HepG2 (cell line): ENCODE measurements around the gene NOCT. TPM values are rescaled to one million over a fixed set of nuclear protein-coding genes. Genes with fewer than 3 reads are reported as not detected.

Source experiments
- ATAC-seq: fragments of 200-7000 bp; cut with Tn5 transposase; 3 replicates; pipeline ENCODE4 v1.9.1; 2020; ENCODE audit warnings: mild to moderate bottlenecking, moderate library complexity
- BruUV-seq: library from RNA; stranded (reverse); fragments of 400-500 nt; replicated peaks from 2 replicates; lab custom pipeline; 2021; lab: Mats Ljungman, UMichigan
- CTCF ChIA-PET: fragments of 300-600 bp; formaldehyde crosslinking; extraction: SDS; loops from one replicate; lab custom pipeline; 2021; ENCODE audit warnings: low total read pairs, inconsistent platforms, low intra/inter-chr PET ratio; lab: Yijun Ruan, JAX
- POLR2A ChIA-PET: fragments of 350-600 bp; sonication (Branson Sonifier 250); formaldehyde crosslinking; loops from one replicate; lab custom pipeline; 2020; ENCODE audit warnings: antibody characterized with exemption, inconsistent platforms; lab: Yijun Ruan, JAX
- DNase-seq: peaks from one replicate; pipeline ENCODE4 v3.0.0-alpha.2; 2015; ENCODE audit warnings: low spot score
- FAIRE-seq: peaks from 3 replicates; lab custom pipeline; 2011; peaks lifted over from hg19 to GRCh38; lab: Jason Lieb, UNC
- H2AFZ ChIP-seq: one replicate; pipeline ENCODE4 v1.6.1; 2011; ENCODE audit warnings: low read length, inconsistent platforms
- H3K27ac ChIP-seq: fragments of 300-600 bp; 3 replicates; pipeline ENCODE4 v1.8.0; 2011; ENCODE audit warnings: mixed run types, mild to moderate bottlenecking, mixed read lengths, low read length, inconsistent platforms; ENCODE audit not compliant: insufficient read depth; ENCODE audit errors: extremely low read length
- H3K27me3 ChIP-seq, 2 experiments: fragments of 200-600 bp in 1 of 2; 2 replicates in 1 of 2; 3 replicates in 1 of 2; pipeline versions ENCODE4 v1.6.0 to v1.8.0; 2011; ENCODE audit warnings: low read length in 2 of 2, mild to moderate bottlenecking in 2 of 2, moderate library complexity in 2 of 2, inconsistent platforms in 1 of 2; ENCODE audit not compliant: insufficient read depth in 2 of 2, control insufficient read depth in 1 of 2
- H3K36me3 ChIP-seq, 2 experiments: fragments of 200-600 bp in 1 of 2; replicated peaks in 1 of 2; 2 replicates in 1 of 2; 3 replicates in 1 of 2; pipeline versions ENCODE4 v1.5.1 to v1.8.0; 2011; ENCODE audit warnings: low read length in 2 of 2, inconsistent platforms in 1 of 2; ENCODE audit not compliant: insufficient read depth in 2 of 2, control insufficient read depth in 1 of 2
- H3K4me1 ChIP-seq: 2 replicates; pipeline ENCODE4 v1.5.1; 2012; ENCODE audit warnings: low read length, inconsistent platforms; ENCODE audit not compliant: insufficient read depth
- H3K4me2 ChIP-seq: 2 replicates; pipeline ENCODE4 v1.6.0; 2011; ENCODE audit warnings: low read depth, low read length, inconsistent platforms
- H3K4me3 ChIP-seq, 3 experiments: fragments of 200-600 bp in 1 of 3; sonication (generic), shearing (Covaris generic) in 1 of 3; replicated peaks in 1 of 3; 2 replicates each; pipeline ENCODE4 v1.5.1; 2011 to 2016; ENCODE audit warnings: low read length in 3 of 3, inconsistent platforms in 2 of 3, low read depth in 2 of 3, mild to moderate bottlenecking in 2 of 3, control low read depth in 1 of 3, mixed read lengths in 1 of 3; ENCODE audit not compliant: insufficient read depth in 1 of 3
- H3K79me2 ChIP-seq: one replicate; pipeline ENCODE4 v1.6.1; 2011; ENCODE audit warnings: low read length, inconsistent platforms; ENCODE audit not compliant: insufficient read depth
- H3K9ac ChIP-seq: 2 replicates; pipeline ENCODE4 v1.6.0; 2011; ENCODE audit warnings: mild to moderate bottlenecking, low read depth, low read length, inconsistent platforms; ENCODE audit not compliant: insufficient read depth
- H3K9me3 ChIP-seq: 2 replicates; pipeline ENCODE4 v1.5.1; 2012; ENCODE audit warnings: mild to moderate bottlenecking, low read length
- H4K20me1 ChIP-seq: 2 replicates; pipeline ENCODE4 v1.6.0; 2011; ENCODE audit warnings: inconsistent platforms, mild to moderate bottlenecking, low read length, moderate library complexity; ENCODE audit not compliant: insufficient read depth
- ATF1 ChIP-seq: IDR thresholded peaks from 2 replicates; pipeline ENCODE4 v1.6.1; 2016; ENCODE audit warnings: mild to moderate bottlenecking, control low read depth
- ATF2 ChIP-seq: sonication (generic); formaldehyde crosslinking; IDR thresholded peaks from 2 replicates; pipeline ENCODE4 v1.4.0; 2020; ENCODE audit warnings: missing genetic modification reagents
- CBFB ChIP-seq: sonication (generic); formaldehyde crosslinking; IDR thresholded peaks from 2 replicates; pipeline ENCODE4 v1.4.0; 2020; ENCODE audit warnings: missing genetic modification reagents
- CSRNP2 ChIP-seq: sonication (generic); formaldehyde crosslinking; conservative IDR thresholded peaks from 2 replicates; pipeline ENCODE4 v1.8.0; 2022; ENCODE audit warnings: low read depth, missing genetic modification reagents
- DNMT1 ChIP-seq: sonication (generic); formaldehyde crosslinking; IDR thresholded peaks from 2 replicates; pipeline ENCODE4 v1.5.1; 2020; ENCODE audit warnings: mild to moderate bottlenecking, missing genetic modification reagents
- E2F2 ChIP-seq: sonication (generic); formaldehyde crosslinking; IDR thresholded peaks from 2 replicates; pipeline ENCODE4 v1.4.0; 2020; ENCODE audit warnings: missing genetic modification reagents, borderline replicate concordance
- FOXA1 ChIP-seq, 2 experiments: fragments of 450-650 bp in 1 of 2; sonication (generic) in 1 of 2; formaldehyde crosslinking in 1 of 2; IDR thresholded peaks; 2 replicates each; pipeline versions ENCODE4 v1.4.0 to v1.6.1; 2016 to 2020; ENCODE audit warnings: missing genetic modification reagents in 1 of 2
- HOXD1 ChIP-seq: sonication (generic); formaldehyde crosslinking; IDR thresholded peaks from 2 replicates; pipeline ENCODE4 v1.5.0; 2020; ENCODE audit warnings: missing genetic modification reagents
- IKZF4 ChIP-seq: sonication (generic); formaldehyde crosslinking; IDR thresholded peaks from 2 replicates; pipeline ENCODE4 v1.5.1; 2020; ENCODE audit warnings: borderline replicate concordance, mild to moderate bottlenecking, low read depth, missing genetic modification reagents; ENCODE audit errors: not compliant biosample characterization
- IRF1 ChIP-seq: sonication (generic); formaldehyde crosslinking; IDR thresholded peaks from 2 replicates; pipeline ENCODE4 v1.4.0; 2020; ENCODE audit warnings: low read depth, mild to moderate bottlenecking, missing genetic modification reagents
- IRF2 ChIP-seq: IDR thresholded peaks from 2 replicates; pipeline ENCODE4 v1.6.1; 2018; ENCODE audit warnings: missing genetic modification reagents, missing compliant biosample characterization
- PPARG ChIP-seq: conservative IDR thresholded peaks from 2 replicates; pipeline ENCODE4 v1.6.1; 2016; ENCODE audit warnings: missing biosample characterization, missing genetic modification reagents
- SNAI1 ChIP-seq: sonication (generic); formaldehyde crosslinking; IDR thresholded peaks from 2 replicates; pipeline ENCODE4 v1.5.0; 2020; ENCODE audit warnings: mild to moderate bottlenecking, missing genetic modification reagents, borderline replicate concordance
- ZBTB21 ChIP-seq: sonication (generic); formaldehyde crosslinking; IDR thresholded peaks from 2 replicates; pipeline ENCODE4 v1.4.0; 2020; ENCODE audit warnings: missing genetic modification reagents
- ZMYM3 ChIP-seq: sonication (generic); formaldehyde crosslinking; IDR thresholded peaks from 2 replicates; pipeline ENCODE4 v1.5.1; 2020; ENCODE audit warnings: mild to moderate bottlenecking, missing genetic modification reagents
- ZNF17 ChIP-seq: sonication (generic); formaldehyde crosslinking; IDR thresholded peaks from 2 replicates; pipeline ENCODE4 v1.5.0; 2020; ENCODE audit warnings: mild to moderate bottlenecking, missing genetic modification reagents
- ZNF460 ChIP-seq: sonication (generic); formaldehyde crosslinking; IDR thresholded peaks from 2 replicates; pipeline ENCODE4 v1.5.1; 2020; ENCODE audit warnings: missing genetic modification reagents, mild to moderate bottlenecking, borderline replicate concordance
- ZNF543 ChIP-seq: sonication (generic); formaldehyde crosslinking; IDR thresholded peaks from 2 replicates; pipeline ENCODE4 v1.4.0; 2020; ENCODE audit warnings: mild to moderate bottlenecking, missing genetic modification reagents
- ZNF549 ChIP-seq: sonication (generic); formaldehyde crosslinking; IDR thresholded peaks from 2 replicates; pipeline ENCODE4 v1.5.0; 2020; ENCODE audit warnings: missing genetic modification reagents
- ZNF569 ChIP-seq: sonication (generic); formaldehyde crosslinking; IDR thresholded peaks from 2 replicates; pipeline ENCODE4 v1.5.0; 2020; ENCODE audit warnings: mild to moderate bottlenecking, missing genetic modification reagents, moderate library complexity, borderline replicate concordance
- ZNF841 ChIP-seq: sonication (generic); formaldehyde crosslinking; IDR thresholded peaks from 2 replicates; pipeline ENCODE4 v1.8.1; 2023; ENCODE audit warnings: missing genetic modification reagents, borderline replicate concordance
- WGBS: methylation state at CpG from one replicate; pipeline ENCODE4 v1.1.6; 2017; ENCODE audit warnings: low lambda C conversion rate; 5-methylcytosine and 5-hydroxymethylcytosine counted together
- in situ Hi-C: cut with HindIII; loops from 2 replicates; pipeline ENCODE4 v1.10.0; 2017; ENCODE audit warnings: low pct_unique_long_range_greater_than_20kb; ENCODE audit not compliant: extremely low pct_ligation_motif_present
- intact Hi-C: fragments of 100-400 bp; cut with micrococcal nuclease; formaldehyde crosslinking; loops from one replicate; pipeline ENCODE4 v1.10.0; 2022; ENCODE audit not compliant: unreplicated experiment
- polyA plus RNA-seq, 8 experiments: library from polyadenylated mRNA; depleted of rRNA in 3 of 8; stranded (reverse) in 7 of 8; unstranded in 1 of 8; fragments of >200 nt; fragmentation: Illumina TruSeq in 4 of 8; extraction: Trizol in 4 of 8; gene quantifications; 2 replicates each; pipeline versions ENCODE4 v1.2.1 to v1.2.3, GENCODE V29; 2011 to 2016; ENCODE audit warnings: low read depth in 4 of 8, missing spikeins in 1 of 8, mixed read lengths in 1 of 8; ENCODE audit not compliant: insufficient read depth in 1 of 8
- total RNA-seq, 5 experiments: library from RNA; depleted of rRNA; stranded (reverse); fragments of >200 nt; fragmentation: Illumina TruSeq; extraction: Trizol; gene quantifications; 2 replicates each; pipeline ENCODE4 v1.2.3, GENCODE V29; 2016; ENCODE audit warnings: low read depth in 1 of 5

The NOCT gene
- total and polyA plus RNA-seq, 2 of the 13 experiments (the other 11 are each of a cell fraction or from before 2014, with no cell fraction given) = 3.6 to 13.1 TPM

GRCh38 chr4:138981930-138982390 lies 33.6 kb upstream of the NOCT start:
- Histone ChIP-seq H3K9me3 (no peaks in the 10 kb centered on the region), H3K9ac (no peak overlapping the region), H3K27me3 (no peaks in the 10 kb centered on the region), H2AFZ (peak overlapping the region; percentile 32), H3K4me3 (no peak overlapping the region), H4K20me1 (no peaks in the 10 kb centered on the region), H3K36me3 (no peaks in the 10 kb centered on the region), H3K79me2 (no peaks in the 10 kb centered on the region), H3K4me2 (peak overlapping the region; percentile 10; the same call in 1 of the 2 replicates), H3K4me1 (peaks cover 44% of the 10 kb centered on the region), H3K27ac (no peak overlapping the region)
- DNase-seq (peak; percentile 35), FAIRE-seq (peak; percentile 26), ATAC-seq (peak; percentile 66)
- ChIA-PET POLR2A (no interaction called here), CTCF (no interaction called here)
- BruUV-seq = no TSS peak
- WGBS = 4% methylated on average over 4 of the region's 4 CpGs
- in situ Hi-C loops (no loop called here), intact Hi-C loops (no loop called here)
- TF ChIP-seq ZNF841 (CRISPR knock-in tag) = no peak
- no peak for TF ChIP-seq ZNF460
- peak; percentile 30; the same call in 1 of the 2 replicates for TF ChIP-seq IRF2
- no peak for TF ChIP-seq ZNF569
- TF ChIP-seq ZBTB21 (CRISPR knock-in tag) = no peak
- no peak for TF ChIP-seq SNAI1 (CRISPR knock-in tag)
- no peak for TF ChIP-seq IKZF4
- no peak for TF ChIP-seq ZNF543 (CRISPR knock-in tag)
- no peak for TF ChIP-seq FOXA1 (IDR thresholded peaks at IDR 0.05)
- TF ChIP-seq FOXA1 (CRISPR knock-in tag; IDR thresholded peaks at IDR 0.05) = peak; percentile 39; the same call in 1 of the 2 replicates
- TF ChIP-seq CBFB (CRISPR knock-in tag) = no peak
- TF ChIP-seq ZNF17 (CRISPR knock-in tag) = no peak
- no peak for TF ChIP-seq CSRNP2 (CRISPR knock-in tag)
- TF ChIP-seq PPARG (CRISPR knock-in tag) = peak; percentile 97
- no peak for TF ChIP-seq ZMYM3
- TF ChIP-seq ATF2 (CRISPR knock-in tag) = peak; percentile 44; the same call in 1 of the 2 replicates
- no peak for TF ChIP-seq ATF1
- no peak for TF ChIP-seq HOXD1 (CRISPR knock-in tag)
- no peak for TF ChIP-seq DNMT1 (CRISPR knock-in tag)
- no peak for TF ChIP-seq ZNF549 (CRISPR knock-in tag)
- TF ChIP-seq E2F2 (CRISPR knock-in tag) = no peak
- TF ChIP-seq IRF1 (CRISPR knock-in tag) = no peak
